HG03457 (cell line): Measurements from ENCODE around the gene TCF23.

Source experiments
- ATAC-seq: cut with Tn5 transposase; IDR thresholded peaks from one replicate; pipeline ENCODE4 v1.9.1; 2021; ENCODE audit warnings: moderate number of reproducible peaks; ENCODE audit not compliant: unreplicated experiment

The TCF23 gene

DNA sequence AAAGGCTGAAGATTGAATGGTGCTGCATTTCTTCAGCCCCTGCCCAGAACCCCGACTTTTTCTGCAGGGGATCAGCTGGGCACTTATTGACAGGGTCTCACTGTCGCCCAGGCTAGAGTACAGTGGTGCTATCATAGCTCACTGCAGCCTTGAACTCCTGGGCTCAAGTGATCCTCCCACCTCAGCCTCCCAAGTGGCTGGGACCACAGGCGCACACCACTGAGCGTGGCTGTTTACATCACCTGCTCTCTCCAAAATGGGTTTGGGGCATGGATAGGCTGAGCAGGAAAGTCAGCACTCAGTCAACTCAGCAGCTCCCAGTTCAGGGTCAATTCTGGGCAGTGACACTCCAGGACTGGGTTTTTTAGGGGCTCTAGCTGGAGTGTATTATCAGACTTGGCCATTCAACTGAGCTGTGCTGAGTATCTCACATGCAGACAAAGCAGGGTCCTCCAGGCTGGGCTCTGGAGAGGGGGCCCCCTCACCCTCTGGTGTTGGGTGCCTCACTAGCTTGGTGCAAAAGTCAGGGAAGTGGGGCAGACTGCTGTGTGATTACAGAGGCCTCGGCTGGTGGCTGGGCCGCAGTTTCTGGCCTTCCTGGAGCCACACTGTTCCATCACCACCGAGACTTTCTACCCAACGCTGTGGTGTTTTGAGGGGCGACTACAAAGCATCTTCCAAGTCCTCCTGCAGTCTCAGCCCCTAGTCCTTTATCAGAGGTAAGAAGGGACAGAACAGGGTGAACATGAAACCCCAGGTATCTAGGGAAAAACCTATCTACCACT, 20.7 kb upstream of the TCF23 start:
- no peak for ATAC-seq

DNA sequence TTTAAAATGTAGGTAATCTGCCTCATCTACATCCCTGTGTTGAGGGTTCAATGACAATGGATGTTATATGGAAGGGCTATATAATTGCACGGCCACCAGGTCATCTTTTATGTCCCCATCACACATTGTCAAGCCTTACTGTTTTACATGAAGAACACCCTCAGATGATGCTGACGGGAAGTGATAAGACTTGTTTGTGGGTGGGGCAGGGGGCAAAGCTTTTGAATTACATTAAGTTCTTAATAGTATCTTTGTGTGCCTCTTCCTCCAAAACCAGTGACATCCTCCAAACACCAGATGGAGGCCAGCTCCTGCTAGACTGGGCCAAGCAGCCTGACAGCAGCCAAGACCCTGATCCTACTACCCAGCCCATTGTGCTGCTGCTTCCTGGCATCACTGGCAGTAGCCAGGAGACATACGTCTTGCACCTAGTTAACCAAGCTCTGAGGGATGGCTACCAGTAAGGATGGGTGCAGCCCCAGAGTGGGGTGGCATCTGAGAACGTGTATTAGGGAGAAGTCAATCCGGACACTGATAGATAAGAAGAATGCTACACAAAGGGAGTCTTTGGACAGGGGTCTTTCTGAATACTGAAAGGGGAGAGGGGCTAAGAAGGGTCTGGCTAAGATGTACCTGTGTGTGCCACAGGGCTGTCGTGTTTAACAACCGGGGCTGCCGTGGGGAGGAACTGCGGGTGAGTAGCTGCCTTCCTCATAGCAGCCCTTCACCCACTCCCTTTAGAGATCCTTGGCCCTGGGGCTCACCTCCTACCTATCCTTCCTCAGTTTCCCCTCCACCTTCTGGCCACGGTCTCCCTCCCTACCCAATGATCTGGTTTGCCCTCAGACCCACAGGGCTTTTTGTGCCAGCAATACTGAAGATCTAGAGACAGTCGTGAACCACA, 19.9 kb upstream of the TCF23 start:
- no peak for ATAC-seq

DNA sequence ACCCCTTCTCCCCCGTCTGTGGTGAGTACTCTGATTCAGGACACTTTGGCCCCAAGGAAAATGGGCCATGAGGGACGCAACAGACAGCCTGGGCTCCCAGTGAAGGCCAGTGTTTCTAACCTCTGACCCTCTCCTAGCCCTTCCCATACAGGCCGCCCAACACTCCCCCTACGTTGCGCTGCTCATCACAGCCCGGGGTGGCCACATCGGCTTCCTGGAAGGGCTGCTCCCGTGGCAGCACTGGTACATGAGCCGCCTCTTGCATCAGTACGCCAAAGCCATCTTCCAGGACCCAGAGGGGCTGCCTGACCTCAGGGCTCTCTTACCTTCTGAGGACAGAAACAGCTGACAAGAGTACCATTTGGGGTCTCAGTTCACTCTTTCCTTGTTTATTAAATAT, 18.4 kb upstream of the TCF23 start:
- no peak for ATAC-seq

GRCh38 chr2:27131429-27131828, 17.4 kb upstream of the TCF23 start:
- ATAC-seq = no peak

GRCh38 chr2:27133195-27133875, 15.5 kb upstream of the TCF23 start:
- no peak for ATAC-seq

DNA sequence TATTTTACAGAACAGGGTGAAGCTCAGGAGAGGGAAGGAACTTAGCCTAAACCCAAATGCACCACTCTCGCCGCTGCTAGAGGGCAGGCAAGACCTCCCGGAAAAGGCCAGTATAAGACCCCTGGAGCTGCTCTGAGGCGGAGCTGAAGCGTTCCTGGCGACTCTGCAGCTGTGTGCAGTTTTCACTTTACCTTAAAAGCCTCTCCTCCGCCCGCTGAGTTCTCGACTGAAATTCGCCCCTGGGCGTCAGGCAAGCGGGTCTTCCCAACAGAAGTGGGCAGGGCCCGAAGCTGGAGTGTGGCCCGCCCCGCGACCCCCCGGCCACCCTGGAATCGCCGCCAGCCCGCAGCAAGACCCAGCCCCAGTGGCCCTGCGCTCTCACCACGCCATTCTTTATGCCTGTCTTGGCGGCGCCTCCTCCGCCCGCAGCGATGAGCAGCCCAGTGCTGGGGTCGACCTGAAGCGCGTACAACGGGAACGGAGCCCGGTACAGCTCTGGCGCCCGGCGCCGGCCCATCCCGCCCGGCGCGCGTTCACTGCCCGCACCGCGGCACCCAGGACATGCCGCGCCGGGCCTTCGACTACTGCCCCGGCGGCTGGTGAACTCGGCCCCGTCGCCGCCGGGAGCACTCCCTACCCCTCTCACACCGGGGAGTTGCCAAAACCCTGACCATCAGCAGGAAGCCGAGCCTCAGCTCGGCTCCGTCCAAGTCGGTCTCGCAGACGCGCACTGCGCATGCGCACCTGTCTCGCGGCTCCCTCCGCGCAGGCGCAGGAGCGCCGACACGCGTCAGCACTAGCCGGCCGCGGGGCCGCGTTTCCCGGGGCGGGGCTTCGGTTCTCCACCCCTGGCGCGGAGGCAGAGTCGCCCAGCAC, 14.7 kb upstream of the TCF23 start, which contains the start of gene PREB:
Gene PREB (minus strand): TSS at position 732 of the 876 bp plus-strand sequence. CDS start 215 bp downstream, at position 517.
- ATAC-seq = peak; percentile 59

- ATAC-seq = no peak
Measured at GRCh38 chr2:27134781-27135477, 13.9 kb upstream of the TCF23 start.

- ATAC-seq = no peak
Measured at GRCh38 chr2:27135478-27135955, 13.3 kb upstream of the TCF23 start.

- ATAC-seq = no peak
Measured at GRCh38 chr2:27136751-27137150, 12.1 kb upstream of the TCF23 start.

DNA sequence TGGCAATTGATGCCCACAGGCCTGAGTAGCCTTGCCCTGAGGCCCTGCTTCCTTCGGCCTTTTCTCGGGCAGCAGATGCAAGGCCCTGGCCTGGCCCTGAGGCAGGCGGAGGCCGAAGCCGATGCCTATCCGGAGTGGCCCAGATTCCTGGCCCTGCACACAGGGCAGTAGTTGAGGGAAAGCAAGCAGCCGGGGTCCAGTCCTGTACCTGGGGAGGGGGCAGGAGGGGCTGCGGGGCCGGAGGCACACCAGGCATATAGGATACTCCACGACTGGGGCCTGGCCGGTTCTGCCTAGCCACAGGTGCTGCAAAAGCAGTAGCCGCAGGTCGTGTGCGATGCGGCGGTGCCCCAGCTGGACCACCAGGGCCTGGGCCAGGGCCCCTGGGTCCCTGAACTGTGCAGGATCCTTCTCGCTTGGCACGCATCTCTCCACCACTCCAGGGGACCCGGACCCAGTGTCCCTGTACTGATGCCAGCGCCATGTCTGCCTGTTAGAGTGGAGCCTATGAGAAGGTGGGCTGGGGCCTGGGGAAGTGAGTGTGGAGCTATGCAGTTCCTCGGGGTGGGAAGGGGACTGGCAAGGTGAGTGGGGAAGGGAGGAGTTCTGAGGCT, 11.4 kb upstream of the TCF23 start:
- no peak for ATAC-seq

GRCh38 chr2:27138111-27138510, 10.7 kb upstream of the TCF23 start:
- no peak for ATAC-seq

- no peak for ATAC-seq
Measured at GRCh38 chr2:27139310-27139709, 9.5 kb upstream of the TCF23 start, which contains the start of gene PRR30. Gene PRR30, minus strand, starts transcription at chr2:27139410. Its CDS starts 1,081 bp downstream, at chr2:27138329.

GRCh38 chr2:27143285-27143684, 5.5 kb upstream of the TCF23 start:
- ATAC-seq = no peak

DNA sequence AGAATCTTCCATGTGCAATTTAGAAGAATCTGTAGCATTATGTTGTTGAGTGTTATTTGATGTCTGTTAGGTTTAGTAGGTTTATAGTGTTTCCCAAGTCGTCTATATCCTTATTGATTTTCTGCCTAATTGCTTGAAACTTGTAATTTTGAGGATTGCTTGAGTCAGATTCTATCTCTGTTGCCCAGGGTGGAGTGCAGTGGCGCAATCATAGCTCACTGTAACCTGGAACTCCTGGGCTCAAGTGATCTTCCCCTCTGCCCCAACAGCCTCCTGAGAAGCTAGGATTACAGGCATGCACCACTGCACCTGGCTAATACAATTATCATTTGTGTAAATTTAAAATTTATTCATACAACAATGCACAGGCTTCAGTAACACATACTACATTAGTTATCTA, 3.1 kb upstream of the TCF23 start:
- ATAC-seq = no peak

- no peak for ATAC-seq
Measured at GRCh38 chr2:27147935-27148334, 869 bp upstream of the TCF23 start.

DNA sequence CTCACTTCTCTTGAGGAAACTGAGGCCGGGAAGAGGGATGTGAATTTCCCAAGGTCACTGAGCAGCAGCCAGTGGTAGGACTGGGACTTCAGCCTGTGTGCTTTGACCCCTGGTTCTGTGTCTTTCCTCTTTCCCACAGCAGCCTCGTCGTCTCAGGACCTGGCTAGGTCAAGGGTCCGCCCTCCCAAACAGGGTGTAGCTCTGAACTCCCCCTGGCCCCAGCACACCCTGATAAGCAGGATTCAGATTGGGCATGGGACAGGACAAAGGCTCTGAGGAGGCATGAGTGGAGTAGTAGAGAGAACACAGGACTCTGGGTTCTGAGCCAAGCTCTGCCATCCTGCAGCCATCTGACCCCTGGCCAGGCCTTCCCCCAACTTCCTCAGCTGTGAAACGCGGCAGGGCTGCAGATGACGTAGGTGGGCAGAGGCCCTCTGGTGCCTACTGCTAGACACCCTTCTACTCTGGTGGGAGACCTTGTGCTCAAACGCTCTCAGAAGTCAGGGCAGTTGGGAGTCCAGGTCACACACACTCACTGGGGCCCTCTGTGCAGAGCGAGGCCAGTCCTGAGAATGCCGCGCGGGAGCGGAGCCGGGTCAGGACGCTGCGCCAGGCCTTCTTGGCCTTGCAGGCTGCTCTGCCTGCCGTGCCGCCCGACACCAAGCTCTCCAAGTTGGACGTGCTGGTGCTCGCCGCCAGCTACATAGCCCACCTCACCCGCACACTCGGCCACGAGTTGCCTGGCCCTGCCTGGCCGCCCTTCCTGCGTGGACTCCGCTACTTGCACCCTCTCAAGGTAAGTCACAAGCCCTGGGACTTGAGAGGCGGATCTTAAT, 984 bp downstream of the TCF23 start:
- no peak for ATAC-seq

GRCh38 chr2:27150639-27151230, 1.9 kb downstream of the TCF23 start:
- ATAC-seq = no peak
